HG03025 (cell line): ENCODE data around the gene UMODL1.

Experiments
- ATAC-seq: cut with Tn5 transposase; IDR thresholded peaks from one replicate; pipeline ENCODE4 v1.9.1; 2021; ENCODE audit warnings: mild to moderate bottlenecking, moderate library complexity; ENCODE audit not compliant: unreplicated experiment, low FRiP score

Gene UMODL1

GRCh38 chr21:42079008-42079938 lies 8.2 kb downstream of the UMODL1 start:
- no peak for ATAC-seq

GRCh38 chr21:42079939-42080787 lies 9.0 kb downstream of the UMODL1 start:
- ATAC-seq, result no peak

- no peak for ATAC-seq
Measured at GRCh38 chr21:42080788-42081083, 9.6 kb downstream of the UMODL1 start.

- no peak for ATAC-seq
Measured at GRCh38 chr21:42081138-42081537, 10.0 kb downstream of the UMODL1 start.

GRCh38 chr21:42081931-42082381 lies 10.8 kb downstream of the UMODL1 start:
- no peak for ATAC-seq

- no peak for ATAC-seq
Measured at GRCh38 chr21:42082501-42083360, 11.6 kb downstream of the UMODL1 start.

GRCh38 chr21:42083361-42083690 lies 12.2 kb downstream of the UMODL1 start:
- ATAC-seq, result no peak

- no peak for ATAC-seq
Measured at GRCh38 chr21:42084079-42084478, 13.0 kb downstream of the UMODL1 start.

- no peak for ATAC-seq
Measured at GRCh38 chr21:42085246-42086077, 14.3 kb downstream of the UMODL1 start.

GRCh38 chr21:42086969-42087368 lies 15.9 kb downstream of the UMODL1 start:
- no peak for ATAC-seq

- no peak for ATAC-seq
Measured at GRCh38 chr21:42088148-42088547, 17.0 kb downstream of the UMODL1 start.

- no peak for ATAC-seq
Measured at GRCh38 chr21:42088658-42089057, 17.5 kb downstream of the UMODL1 start.

- no peak for ATAC-seq
Measured at GRCh38 chr21:42089093-42089631, 18.0 kb downstream of the UMODL1 start.

GRCh38 chr21:42089665-42090310 lies 18.7 kb downstream of the UMODL1 start:
- ATAC-seq, result no peak

- ATAC-seq, result no peak
Measured at GRCh38 chr21:42091899-42092508, 20.9 kb downstream of the UMODL1 start.

GRCh38 chr21:42092771-42093170 lies 21.7 kb downstream of the UMODL1 start:
- ATAC-seq, result no peak

GRCh38 chr21:42093186-42093585 lies 22.1 kb downstream of the UMODL1 start:
- no peak for ATAC-seq

GRCh38 chr21:42093991-42094421 lies 22.9 kb downstream of the UMODL1 start:
- ATAC-seq, result no peak

- no peak for ATAC-seq
Measured at GRCh38 chr21:42094811-42095210, 23.7 kb downstream of the UMODL1 start.
